GM21619 (cell line): ENCODE measurements around the gene ELP5.
"Not testable (repeated sequence)": the region's sequence is repeated elsewhere in the genome, so short reads cannot be mapped to it uniquely, and the experiment has no call there.

Experiments used
- ATAC-seq: cut with Tn5 transposase; IDR thresholded peaks from one replicate; pipeline ENCODE4 v1.9.1; 2021; ENCODE audit not compliant: unreplicated experiment

ELP5 gene

GRCh38 chr17:7235693-7236665 is 16.0 kb upstream of the ELP5 start:
- no peak for ATAC-seq

DNA sequence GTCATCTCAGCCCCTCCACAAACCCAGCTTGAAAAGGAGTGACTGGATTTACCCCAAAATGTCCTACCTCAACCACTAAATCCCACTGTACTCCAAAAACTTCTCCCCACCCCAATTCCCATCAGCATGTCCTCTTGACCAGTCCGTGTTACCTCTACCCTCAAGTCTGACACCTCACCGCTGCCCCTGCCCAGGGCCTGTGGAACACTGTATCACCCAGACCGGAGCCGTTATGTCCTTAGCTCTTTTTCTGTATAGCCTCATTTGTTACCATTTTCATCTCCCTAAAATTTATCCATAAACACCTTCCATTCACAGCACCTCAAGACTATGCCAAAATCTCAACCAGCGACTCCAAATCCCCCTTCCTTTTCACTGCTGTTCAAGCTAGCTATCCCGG is 15.2 kb upstream of the ELP5 start:
- ATAC-seq = no peak

DNA sequence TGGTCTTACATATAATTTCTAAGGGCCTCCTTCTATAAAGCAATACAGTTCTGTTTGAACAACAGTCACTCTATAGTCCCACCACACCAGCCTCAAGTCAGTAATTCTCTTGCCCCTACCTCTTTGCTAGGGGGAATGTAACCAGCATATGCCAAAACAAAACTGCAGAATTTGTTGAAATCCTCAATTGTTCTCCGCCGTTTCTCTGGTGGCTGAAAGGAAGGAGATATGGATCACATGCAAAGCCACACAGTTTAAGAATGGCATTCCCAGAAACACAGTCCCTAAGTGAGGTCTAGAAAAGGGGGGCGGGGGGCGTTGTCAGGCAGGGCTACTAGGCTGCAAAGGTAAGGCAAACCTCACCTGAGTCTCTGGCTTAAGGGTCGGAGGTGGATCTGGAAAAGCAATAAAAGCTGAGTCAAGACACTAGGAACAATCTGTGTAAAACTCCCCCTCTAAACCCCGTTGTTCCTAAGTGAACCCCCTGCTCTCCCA is 14.7 kb upstream of the ELP5 start:
- ATAC-seq = no peak

DNA sequence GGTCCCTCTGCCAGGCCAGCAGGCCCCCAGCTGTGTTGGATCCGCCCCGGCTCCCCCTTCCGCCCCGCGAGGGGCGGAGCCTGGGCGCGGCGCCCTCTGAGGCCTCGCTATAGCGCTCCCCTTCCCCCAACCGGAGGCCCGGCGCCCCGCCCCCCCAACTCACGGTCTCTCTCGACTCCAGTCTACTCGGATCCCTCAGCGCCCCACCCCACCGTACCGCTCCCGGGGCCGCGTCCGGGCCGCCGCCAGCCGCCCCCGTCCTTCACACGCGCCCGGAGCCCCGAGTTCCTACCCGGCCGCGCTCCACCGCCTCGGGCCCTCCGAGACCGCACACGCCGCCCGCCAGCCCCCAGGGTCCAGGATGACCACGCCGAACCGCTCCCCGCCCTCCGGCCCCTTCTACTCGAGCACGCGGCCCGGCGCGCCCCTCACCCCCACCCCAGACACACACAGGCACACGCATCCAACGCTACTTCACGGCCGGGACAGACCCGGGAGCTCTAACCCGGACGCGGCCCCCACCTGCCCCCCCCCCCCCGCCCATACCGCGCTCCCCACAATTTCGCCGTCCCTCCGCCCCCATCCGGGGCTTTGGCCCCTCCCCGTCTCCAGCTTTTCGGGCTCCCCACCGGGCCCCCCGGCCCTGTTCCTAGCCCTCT is 14.1 kb upstream of the ELP5 start:
- ATAC-seq = no peak

- no peak for ATAC-seq
Observed at GRCh38 chr17:7238420-7239090, 13.5 kb upstream of the ELP5 start.

DNA sequence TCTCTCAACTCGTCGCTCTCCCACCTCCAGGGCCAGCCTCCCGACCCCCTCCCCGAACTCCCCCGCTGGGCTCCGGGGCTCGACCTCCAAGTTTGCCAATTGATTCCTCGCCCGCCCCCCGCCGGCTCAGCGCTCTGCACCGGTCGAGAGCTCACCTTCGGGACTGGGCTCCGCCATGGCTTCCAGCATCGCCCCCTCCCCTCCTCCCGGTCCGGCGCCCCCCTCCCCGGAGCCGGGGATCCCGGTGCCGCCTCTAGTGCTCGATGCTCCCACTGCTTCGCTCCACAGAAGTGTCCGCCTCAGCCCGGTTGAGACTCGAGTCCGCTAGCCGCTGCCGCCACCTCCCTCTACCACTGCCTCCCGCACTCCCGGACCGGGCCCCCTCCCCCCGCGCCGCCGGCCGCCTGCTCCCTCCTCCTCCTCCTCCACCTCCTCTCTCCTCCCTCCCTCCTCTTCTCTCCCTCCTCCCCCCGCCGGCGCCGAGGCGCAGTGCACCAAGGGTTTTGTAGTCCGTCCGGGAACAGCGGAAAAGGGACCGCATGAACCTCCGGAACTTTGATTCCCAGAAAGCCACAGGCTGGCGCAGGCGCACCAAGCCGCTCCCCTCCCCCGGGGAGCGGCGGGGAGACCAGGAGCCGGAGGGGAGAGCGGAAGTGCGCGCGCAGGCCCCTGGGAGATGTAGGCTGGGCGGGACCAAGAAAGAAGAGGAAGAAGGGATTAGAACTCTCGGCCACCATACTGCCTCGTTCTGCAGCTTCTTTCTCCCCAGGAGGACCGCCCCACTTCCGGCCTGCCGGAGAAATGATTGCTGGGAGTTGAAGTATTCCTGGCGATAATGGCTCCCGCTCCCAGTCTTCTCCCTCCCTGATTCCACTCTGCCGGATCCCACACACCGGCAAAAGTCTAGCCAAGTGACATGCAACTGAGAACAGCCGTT is 12.7 kb upstream of the ELP5 start, which contains the start of gene PHF23:
TSS of gene PHF23 (minus strand) at position 367 of the 937 bp plus-strand sequence. CDS start at position 189, 178 bp downstream.
- ATAC-seq = peak; percentile 41

DNA sequence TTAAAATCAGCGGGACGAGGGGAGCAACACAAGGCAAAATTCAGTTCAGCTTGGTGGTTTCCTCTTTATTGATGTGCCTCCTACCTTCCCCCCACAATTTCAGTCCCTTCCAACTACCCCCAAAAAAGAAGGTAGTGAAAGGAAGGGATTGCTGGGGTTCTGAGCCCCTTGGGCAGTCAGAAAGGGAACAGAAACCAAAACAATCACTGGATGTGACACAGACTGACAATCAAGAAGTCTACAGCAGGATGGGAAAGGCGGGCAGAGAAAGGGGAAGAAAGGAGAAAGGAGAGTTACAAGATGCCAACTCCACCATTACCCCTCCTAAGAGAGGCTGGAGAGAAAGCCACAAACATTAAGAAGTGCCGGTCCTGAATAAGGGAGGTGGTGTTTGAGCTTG is 11.6 kb upstream of the ELP5 start:
- ATAC-seq = no peak

- ATAC-seq = no peak
Observed at GRCh38 chr17:7241090-7241733, 10.8 kb upstream of the ELP5 start.

DNA sequence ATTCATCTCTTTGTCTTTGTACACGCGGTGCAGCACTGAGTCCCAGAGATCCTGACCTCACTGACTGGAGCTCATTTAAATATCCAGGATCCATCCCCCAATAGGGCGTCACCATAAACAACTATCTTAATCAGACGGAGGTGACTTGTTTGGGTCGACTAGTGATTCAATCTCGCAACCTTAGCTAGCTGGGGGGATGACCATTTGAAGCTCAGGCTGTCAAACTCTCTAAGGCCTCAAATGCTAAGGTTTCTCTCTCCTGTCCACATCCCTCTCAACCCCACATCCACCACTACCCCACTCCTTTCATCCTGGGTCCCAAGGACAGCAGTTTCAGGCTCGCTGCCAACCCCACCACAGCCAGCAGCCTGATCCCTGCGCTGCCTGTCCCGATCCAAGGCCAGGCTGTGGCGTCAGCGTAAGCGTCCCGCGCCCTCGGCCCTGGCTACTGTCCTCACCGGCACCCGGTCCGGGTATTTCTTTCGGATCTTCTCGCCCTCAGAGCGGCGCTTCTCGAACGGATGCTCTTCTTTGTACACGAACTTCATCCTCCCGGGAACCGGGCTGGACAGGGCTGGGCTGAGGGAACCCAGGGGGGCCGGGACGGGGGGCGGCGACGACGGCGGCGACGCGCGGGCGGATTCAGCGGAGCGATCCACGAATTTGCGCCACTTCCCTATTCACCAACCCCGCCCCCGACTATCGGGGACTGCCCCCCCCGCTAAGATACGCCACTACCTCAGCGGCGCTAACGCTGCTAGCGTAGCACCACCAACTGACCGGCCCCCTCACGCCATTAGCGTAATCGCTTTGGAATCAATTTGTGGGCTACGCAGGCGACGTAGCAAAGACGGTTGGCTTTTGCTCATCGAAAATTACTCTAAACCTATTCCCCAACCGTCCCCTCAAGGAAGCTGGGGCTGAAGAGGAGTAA is 10.0 kb upstream of the ELP5 start, which contains the start of gene GABARAP:
TSS of gene GABARAP (minus strand) at position 667 of the 934 bp plus-strand sequence. CDS start at position 548, 119 bp downstream.
- peak; percentile 29 for ATAC-seq

GRCh38 chr17:7242717-7243452 is 9.1 kb upstream of the ELP5 start:
- ATAC-seq = peak; percentile 33

DNA sequence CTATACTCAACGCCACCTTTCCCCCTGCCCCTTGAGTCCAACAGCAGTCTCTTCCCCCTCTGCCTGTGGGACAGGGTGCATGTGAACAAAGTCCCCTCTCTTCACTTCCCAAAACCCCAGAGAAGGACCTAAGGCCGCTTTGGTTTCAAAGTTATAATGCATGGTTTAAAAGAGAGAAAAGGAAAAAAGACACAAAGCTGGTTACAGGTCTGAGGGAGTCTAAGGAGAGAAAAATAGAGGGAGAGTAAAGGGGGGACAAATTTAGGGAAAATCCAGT is 8.6 kb upstream of the ELP5 start:
- no peak for ATAC-seq

DNA sequence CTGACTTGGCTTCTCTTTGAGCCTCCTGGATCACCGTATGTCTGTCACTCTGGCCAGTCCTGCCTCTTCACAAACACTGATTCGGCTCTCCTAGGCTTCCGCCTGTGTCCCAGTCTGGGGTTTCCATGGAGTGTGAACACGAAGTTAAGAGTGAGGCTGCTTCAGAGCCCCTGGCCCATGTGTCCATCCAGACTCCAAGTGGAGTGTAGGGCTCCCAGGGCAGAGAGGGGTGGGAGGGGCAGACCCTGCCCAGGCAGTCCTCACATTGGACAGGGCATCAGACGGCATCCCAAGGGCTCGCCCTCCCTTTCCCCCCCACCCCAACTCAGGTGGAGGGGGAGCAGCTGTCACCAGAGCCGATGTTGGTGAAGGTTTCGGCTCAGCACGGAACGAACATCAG is 8.2 kb upstream of the ELP5 start:
- not testable (repeated sequence) for ATAC-seq

DNA sequence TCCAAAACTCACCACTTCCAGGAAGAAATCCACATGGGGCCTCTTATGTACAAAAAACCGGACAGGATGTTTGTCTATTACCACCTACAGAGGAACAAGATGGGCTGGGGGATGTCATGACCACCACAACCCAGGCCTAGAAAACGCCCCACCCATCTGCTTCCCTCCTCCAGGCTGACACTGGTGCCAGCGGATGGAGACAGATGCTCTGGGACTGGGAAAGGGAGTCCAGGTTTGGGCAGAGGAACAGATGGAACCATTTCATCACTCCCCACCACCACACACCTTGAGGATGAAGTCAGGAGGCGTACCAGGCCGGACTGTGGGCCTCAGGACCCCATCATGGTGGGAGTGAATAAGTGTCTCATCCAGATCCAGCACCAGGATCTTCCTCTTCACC is 5.2 kb upstream of the ELP5 start:
- no peak for ATAC-seq

GRCh38 chr17:7248796-7249195 is 3.2 kb upstream of the ELP5 start:
- no peak for ATAC-seq

- ATAC-seq = no peak
Observed at GRCh38 chr17:7249214-7249613, 2.8 kb upstream of the ELP5 start.

- ATAC-seq = no peak
Observed at GRCh38 chr17:7249830-7250229, 2.2 kb upstream of the ELP5 start.

- ATAC-seq = peak; percentile 1
Observed at GRCh38 chr17:7250695-7251627, 1.1 kb upstream of the ELP5 start.
